Activated CD4-positive, alpha-beta memory T cell treated with anti-CD3 and anti-CD28 coated beads for 36 hours (primary cell): ENCODE data around the gene MCF2L2. TPM values are rescaled to one million over a fixed set of nuclear protein-coding genes. Genes with fewer than 3 reads are reported as not detected.

Experiments
- total RNA-seq, 2 experiments: library from RNA; stranded (reverse); gene quantifications; one replicate each; pipeline ENCODE4 v1.2.3, GENCODE V29; 2021

Gene MCF2L2
- total RNA-seq, 2 experiments from 2014 or later = 3.9 to 4.7 TPM

Other genes with a start within 250 kb of the MCF2L2 start
- gene B3GNT5, start 175.4 kb downstream of the MCF2L2 start, total RNA-seq = 10 to 100 TPM; 12.7 to 12.9 TPM
- 10 to 100 TPM; 63.5 to 65.2 TPM for gene KLHL6, start 127.1 kb upstream of the MCF2L2 start, total RNA-seq
- gene KLHL24, start 207.0 kb upstream of the MCF2L2 start, total RNA-seq = 10 to 100 TPM; 15.6 to 19.5 TPM